ENCODE results near the gene LSS.

- no peak for TF ChIP-seq CTCF (conservative IDR thresholded peaks at IDR 0.05; ENCODE audit: low read depth in 2 of 2)
- no peak for TF ChIP-seq POLR2AphosphoS5 (IDR thresholded peaks at IDR 0.05; ENCODE audit: low read depth)
- no peak for TF ChIP-seq EZH2 (IDR thresholded peaks at IDR 0.05; ENCODE audit: low read depth, unreplicated experiment)
- no peak for TF ChIP-seq EZH2phosphoT487 (IDR thresholded peaks at IDR 0.05; ENCODE audit: unreplicated experiment)
- TF ChIP-seq NANOG (IDR thresholded peaks at IDR 0.05; ENCODE audit: borderline replicate concordance) = no peak
- no peak for TF ChIP-seq REST (IDR thresholded peaks at IDR 0.05; ENCODE audit: unreplicated experiment)
- no peak for TF ChIP-seq ZNF114 (CRISPR knock-in tag; IDR thresholded peaks at IDR 0.05)
- no peak for TF ChIP-seq CREB1 (CRISPR knock-in tag; IDR thresholded peaks at IDR 0.05; ENCODE audit: low read depth)
- no peak for TF ChIP-seq STAT1 (IDR thresholded peaks at IDR 0.05; ENCODE audit: unreplicated experiment)
Measured at GRCh38 chr21:46144464-46145070, 84.0 kb downstream of the LSS start.
